ENCODE data around the gene PFN3.
"Not testable (repeated sequence)": the region's sequence is repeated elsewhere in the genome, so short reads cannot be mapped to it uniquely, and the experiment has no call there.

The PFN3 gene

GRCh38 chr5:177392765-177393164 lies 7.7 kb downstream of the PFN3 start:
- DNase-seq = no peak

- DNase-seq = peak; percentile 94
These were observed 9.8 kb downstream of the PFN3 start for GRCh38 chr5:177390363-177391300.

DNA sequence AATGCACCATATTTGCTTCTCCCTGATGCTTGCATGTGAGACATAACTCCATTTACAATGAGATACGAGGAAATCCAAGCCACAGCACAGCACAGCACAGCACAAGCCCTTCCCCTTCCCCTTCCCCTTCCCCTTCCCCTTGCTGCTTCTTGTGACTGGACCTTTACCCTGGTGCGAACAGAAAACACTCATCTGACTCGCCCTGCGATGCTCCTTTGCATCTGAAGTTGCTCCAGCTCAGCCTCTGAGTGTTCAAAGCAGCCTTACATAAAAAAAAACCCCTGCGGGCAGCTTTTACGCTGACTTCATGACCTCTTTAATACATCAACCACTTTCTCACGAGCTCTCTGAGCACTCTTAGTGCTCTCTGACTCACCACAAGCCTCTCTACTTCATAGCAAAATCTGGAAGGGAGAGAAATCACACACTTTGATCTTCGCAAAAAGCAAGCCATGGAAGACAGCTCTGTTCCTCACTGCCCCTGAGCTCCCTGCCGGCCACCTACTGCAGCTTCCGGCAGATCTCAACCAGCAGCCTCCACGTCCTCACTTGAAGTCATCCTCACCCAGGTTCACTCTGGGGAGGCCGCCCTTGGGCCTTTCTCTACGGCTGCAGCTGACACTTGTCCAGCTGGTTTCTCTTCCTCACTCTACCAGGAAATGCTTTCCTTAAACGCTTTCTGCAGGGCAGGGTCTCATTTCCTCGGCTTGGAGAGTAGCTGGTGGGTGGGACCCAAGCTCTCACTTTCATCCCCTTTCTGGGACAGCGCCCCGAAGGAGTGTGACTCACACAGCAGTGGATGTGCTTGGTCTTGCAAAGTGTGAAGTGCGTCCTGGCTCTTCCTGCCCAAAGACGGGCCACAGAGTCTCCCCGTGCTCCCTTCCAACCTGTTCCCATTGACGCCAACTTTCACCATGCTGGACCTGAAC lies 11.0 kb downstream of the PFN3 start:
- DNase-seq = peak; percentile 73

- no peak for DNase-seq
These were observed 11.9 kb downstream of the PFN3 start for GRCh38 chr5:177388521-177389052.

GRCh38 chr5:177387405-177387804 lies 13.1 kb downstream of the PFN3 start:
- no peak for DNase-seq

DNA sequence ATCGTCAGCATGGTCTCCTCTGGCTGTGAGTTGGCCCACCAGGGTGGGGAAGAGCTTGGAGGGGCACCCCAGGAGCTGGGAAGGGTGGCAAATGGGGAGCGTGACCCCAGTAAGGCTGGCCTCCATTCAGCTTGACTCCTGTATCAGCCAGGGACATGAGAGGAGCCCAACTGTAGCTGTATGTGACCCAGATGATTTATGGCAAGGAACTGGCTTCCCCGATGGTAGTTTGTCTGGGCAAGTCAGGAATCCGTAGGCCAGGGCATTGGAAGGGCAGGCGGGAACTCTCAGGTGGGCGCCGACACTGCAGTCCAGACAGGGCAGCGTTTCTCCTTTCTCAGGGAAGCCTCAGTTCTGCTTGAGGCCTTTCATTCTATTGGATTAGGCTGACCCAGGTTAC lies 13.9 kb downstream of the PFN3 start:
- no peak for DNase-seq

GRCh38 chr5:177385720-177386119 lies 14.7 kb downstream of the PFN3 start:
- no peak for DNase-seq

DNA sequence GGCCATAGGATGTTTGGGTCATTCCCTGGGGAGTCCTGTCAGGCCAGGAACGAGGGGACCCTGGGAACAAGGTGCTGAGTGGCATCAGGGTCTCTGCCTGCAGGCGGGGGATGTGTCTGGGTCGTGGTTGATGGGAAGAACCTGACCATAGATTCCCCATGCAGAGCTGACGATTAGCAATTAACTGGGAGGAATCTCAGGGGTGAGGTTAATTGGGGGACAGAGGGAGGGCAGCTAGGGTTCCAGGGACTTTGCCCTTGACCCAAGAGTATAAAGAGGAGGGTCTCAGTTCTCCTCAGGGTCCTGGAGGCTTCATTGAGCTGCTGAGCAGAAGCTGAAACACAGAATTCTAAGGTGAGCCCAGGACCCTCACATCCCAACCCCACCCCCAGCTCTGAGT lies 16.3 kb downstream of the PFN3 start, which contains the start of gene SLC34A1:
Gene SLC34A1 (plus strand): TSS at position 301 of the 400 bp plus-strand sequence. CDS start 1,308 bp downstream, outside the sequence.
- DNase-seq = no peak

DNA sequence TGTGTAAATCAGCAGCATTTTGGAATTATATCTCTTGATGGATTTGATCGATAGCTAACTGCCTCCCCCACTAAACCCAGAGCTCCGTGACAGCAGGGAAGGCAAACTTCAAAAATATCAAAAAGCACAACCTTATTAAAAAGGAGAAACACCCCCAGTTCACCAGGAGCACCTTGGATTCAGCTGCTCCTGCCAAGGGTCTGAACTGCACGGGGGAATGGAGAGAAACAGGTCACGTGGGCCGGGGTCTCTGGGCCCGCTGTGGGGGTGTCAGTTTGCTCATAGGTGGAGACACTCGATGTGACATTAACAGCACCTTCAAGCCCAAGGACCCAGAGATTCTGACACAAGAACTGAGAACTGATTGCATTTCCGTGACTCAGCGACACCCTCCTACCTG lies 17.3 kb downstream of the PFN3 start:
- no peak for DNase-seq

- peak; percentile 30 for DNase-seq
These were observed 17.9 kb downstream of the PFN3 start for GRCh38 chr5:177382423-177383029.

DNA sequence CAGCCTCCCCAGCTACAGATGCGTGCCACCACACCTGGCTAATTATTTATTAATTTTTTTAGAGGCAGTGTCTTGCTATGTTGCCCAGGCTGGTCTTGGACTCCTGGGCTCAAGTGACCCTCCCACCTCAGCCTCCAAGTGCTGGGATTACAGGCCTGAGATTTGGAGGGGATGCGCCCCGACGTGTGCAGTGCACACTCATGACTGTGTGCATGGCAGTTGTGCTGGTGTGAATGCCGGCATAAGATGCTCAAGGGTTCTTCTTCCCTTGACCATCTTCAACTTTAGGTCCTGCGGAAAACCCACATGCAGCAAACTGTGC lies 19.7 kb downstream of the PFN3 start:
- no peak for DNase-seq

DNA sequence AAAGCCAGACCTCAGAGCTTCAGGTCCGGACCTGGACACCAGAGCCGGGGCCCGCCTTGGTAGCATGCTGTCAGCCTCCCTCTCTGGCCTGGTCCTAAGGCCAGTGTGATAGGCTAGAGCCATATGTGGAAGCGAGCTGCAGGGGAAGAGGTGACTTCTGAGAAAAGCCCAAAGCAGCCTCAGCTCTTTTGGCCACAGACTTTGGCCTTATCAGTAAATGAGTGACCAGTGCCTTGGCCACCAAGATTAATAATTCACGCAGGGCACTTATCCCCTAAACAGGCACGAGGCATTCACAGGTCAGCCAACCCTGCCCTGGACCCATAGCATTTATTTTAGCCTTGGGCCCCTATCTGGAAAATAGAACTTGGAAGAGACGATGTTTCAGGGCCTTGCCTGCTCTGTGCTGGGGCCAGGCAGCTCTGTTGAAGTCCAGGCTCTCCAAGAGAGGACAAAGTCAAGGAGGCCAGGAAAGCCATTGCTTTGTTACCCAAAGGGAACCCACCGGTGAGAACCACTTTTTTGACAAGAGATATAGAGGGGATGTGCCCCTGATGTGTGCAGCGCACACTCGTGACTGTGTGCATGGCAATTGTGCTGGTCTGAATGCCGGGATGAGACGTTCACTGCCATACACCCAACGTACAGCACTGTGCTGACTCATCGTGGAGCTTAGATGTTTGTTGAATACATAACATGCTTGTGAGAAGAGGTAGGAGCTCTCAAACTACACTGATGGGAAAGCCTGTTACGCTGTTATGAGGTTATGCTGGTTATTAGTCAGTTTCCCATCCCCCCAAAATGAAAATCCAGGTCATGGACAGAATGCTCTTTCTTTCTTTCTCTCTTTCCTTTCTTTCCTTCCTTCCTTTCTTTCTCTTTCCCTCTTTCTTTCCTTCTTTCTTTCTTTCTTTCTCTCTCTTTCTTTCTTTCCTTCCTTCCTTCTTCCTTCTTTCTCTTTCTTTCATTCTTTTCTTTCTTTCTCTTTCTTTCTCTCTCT lies 21.3 kb downstream of the PFN3 start:
- peak; percentile 97 for DNase-seq

DNA sequence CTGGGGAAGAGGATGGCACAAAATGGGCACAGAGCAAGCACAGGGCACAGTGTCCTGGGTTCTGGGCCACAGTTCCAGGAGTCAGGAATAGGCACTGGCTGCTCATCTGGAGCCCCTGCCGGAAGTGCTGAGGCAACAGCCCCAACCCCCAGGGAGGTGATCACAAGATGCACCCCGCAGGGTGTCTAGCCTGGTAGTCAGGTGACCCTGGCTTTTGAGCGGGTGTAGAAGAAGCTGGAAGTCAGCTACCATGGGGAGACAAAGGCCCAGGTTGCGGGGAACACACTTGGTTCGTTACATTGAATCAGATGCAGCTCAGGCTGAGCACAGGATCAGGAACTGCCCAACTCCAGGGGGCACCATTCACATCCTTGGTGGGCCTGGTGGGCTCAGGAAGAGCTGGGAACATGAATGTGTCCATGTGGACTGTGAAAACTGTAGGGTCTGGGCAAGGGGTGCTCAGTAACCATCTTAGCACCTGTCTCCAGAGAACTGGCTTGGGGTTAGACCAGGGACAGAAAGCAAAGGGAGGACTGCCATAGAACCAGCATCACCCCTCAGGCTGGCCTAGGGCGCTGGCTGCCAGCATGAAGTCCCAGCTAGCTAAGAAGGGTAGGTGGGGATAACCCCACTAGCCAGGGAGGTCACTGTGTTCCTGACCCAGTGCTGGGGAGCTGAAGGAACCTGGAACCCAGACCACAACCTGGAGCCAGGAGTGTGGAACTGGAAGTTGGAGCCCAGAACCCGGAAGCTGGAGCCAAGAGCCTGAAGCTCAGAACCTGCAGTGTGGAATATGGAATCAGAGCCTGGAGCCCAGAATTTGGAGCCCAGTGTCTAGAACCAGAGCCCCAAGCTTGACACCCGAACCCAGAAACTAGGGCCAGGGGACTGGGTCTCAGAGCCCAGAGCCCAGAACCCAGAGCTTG lies 22.3 kb downstream of the PFN3 start:
- no peak for DNase-seq

DNA sequence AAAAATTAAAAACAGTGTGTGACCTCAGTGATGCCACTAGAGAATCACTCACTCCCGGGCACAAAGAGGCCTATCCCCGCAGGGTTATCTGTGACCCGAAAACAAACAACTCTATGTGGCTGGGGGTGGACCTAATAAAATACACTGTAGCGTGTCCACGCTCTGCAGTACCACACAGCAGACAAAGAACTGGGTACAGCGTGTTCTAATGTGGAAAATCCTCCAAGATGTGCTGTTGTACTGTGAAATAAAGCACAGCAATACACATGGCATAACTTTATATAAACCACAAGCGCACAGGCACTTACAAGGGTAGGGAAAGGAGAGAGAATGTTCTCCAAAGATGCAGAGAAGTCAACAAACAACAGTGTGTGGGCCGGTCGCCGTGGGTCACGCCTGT lies 24.4 kb downstream of the PFN3 start:
- DNase-seq = no peak

DNA sequence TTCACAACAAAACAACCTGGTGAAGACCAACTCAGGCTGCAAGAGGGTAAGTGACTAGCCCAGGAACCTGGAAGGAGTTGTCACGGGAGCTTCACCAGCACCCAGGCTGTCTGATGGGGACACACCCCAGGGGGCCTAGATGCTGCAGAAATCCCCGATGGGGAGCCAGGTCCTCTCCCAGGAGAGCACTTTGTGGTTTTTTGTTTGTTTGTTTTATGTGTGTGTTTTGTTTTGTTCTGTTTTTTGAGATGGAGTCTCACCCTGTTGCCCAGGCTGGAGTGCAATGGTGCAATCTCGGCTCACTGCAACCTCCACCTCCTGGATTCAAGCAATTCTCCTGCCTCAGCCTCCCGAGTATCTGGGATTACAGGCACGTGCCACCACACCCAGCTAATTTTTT lies 24.9 kb downstream of the PFN3 start:
- not testable (repeated sequence) for DNase-seq

GRCh38 chr5:177374211-177374610 lies 26.2 kb downstream of the PFN3 start:
- no peak for DNase-seq

DNA sequence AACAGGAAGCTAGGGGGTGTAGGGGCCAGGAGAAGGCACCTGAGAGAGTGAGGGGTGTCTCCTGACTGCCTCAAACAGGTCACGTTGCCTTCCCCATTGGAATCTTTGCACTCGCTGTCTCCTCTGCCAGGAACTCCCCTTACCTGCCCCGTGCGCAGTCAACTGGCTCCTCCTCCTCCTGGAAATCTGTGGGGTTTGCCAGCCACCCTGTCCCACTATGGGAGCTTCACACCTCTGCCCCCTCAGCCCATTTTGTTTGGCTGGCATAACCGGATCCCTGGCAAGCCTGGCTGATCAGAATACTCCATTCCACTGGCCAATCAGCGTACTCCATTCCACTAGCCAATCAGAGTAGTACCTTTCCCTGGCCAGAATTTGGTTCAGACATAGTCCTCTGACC lies 26.7 kb downstream of the PFN3 start:
- no peak for DNase-seq

DNA sequence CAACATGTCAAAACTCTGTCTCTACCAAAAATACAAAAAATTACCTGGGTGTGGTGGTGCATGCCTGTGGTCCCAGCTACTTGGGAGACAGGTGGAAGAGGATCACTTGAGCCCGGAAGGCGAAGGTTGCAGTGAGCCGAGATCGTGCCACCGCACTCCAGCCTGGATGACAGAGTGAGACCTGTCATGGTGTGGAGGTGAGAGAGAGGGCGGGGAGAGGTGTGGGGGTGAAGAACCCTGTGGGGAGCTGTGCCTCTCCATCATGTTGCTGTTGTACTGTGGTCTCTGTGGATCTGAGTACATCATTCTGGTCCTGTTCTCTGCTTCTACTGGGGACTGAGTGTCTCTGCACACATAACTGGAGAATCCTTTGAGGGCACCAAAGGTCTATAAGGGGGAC lies 27.6 kb downstream of the PFN3 start:
- DNase-seq = no peak

GRCh38 chr5:177372034-177372896 lies 28.2 kb downstream of the PFN3 start:
- no peak for DNase-seq
